GM12875 (cell line): ENCODE measurements around the gene PSMD5.

Source experiments
- H3K4me3 ChIP-seq: one replicate; pipeline ENCODE4 v1.5.1; 2011; ENCODE audit warnings: low read depth, low read length, control low read depth
- CTCF ChIP-seq: IDR thresholded peaks from 2 replicates; pipeline ENCODE4 v1.5.1; 2011; ENCODE audit warnings: low read depth, mild to moderate bottlenecking, control low read depth, inconsistent platforms, low read length, moderate library complexity, borderline replicate concordance; ENCODE audit not compliant: insufficient read depth

PSMD5 gene

GRCh38 chr9:120846251-120846889 lies 3.6 kb upstream of the PSMD5 start:
- no peak overlapping the region for H3K4me3 ChIP-seq
- TF ChIP-seq CTCF = no peak

GRCh38 chr9:120845255-120845654 lies 2.5 kb upstream of the PSMD5 start:
- no peak for TF ChIP-seq CTCF
- no peak overlapping the region for H3K4me3 ChIP-seq

GRCh38 chr9:120841930-120842684 lies 615 bp downstream of the PSMD5 start:
- peak overlapping the region; percentile 73 for H3K4me3 ChIP-seq
- TF ChIP-seq CTCF = no peak

- TF ChIP-seq CTCF = no peak
- H3K4me3 ChIP-seq = no peak overlapping the region
Measured at GRCh38 chr9:120839146-120839545, 3.6 kb downstream of the PSMD5 start.

- no peak for TF ChIP-seq CTCF
- H3K4me3 ChIP-seq = no peak overlapping the region
Measured at GRCh38 chr9:120837921-120838320, 4.8 kb downstream of the PSMD5 start.

GRCh38 chr9:120833325-120833724 lies 9.4 kb downstream of the PSMD5 start:
- no peak for TF ChIP-seq CTCF
- H3K4me3 ChIP-seq = no peak overlapping the region

- TF ChIP-seq CTCF = no peak
- H3K4me3 ChIP-seq = no peak overlapping the region
Measured at GRCh38 chr9:120832807-120833206, 9.9 kb downstream of the PSMD5 start.
